Measurements from ENCODE around the gene NPIPB6.

Gene NPIPB6

GRCh38 chr16:28307936-28308335, 55.4 kb downstream of the NPIPB6 start:
- Histone ChIP-seq H3K4me2 (ENCODE audit: low read depth, low read length) (no peak overlapping the region), H3K4me1 (ENCODE audit: low read length) (no peaks in the 10 kb centered on the region), H3K79me2 (ENCODE audit: low read length) (no peaks in the 10 kb centered on the region), H3K9me2 (replicated peaks; ENCODE audit: insufficient read depth, low read length) (no peaks in the 10 kb centered on the region), H4K20me1 (ENCODE audit: insufficient read depth, low read length) (no peaks in the 10 kb centered on the region), H3K4me3 (ENCODE audit: low read length) (no peak overlapping the region), H3K27me3 (replicated peaks; ENCODE audit: insufficient read depth, low read length) (peaks cover 66% of the 10 kb centered on the region), H3K9ac (ENCODE audit: low read length) (no peak overlapping the region), H3F3A (ENCODE audit: insufficient read depth, low read length) (no peaks in the 10 kb centered on the region), H3K9me3 (replicated peaks; ENCODE audit: insufficient read depth, low read length) (no peaks in the 10 kb centered on the region), H3K27ac (ENCODE audit: low read length) (no peak overlapping the region), H2AFZ (ENCODE audit: low read length) (no peak overlapping the region), H3K36me3 (replicated peaks; ENCODE audit: insufficient read depth, low read length) (no peaks in the 10 kb centered on the region)
- no peak for DNase-seq
- no peak for TF ChIP-seq EZH2 (optimal IDR thresholded peaks at IDR 0.05; ENCODE audit: low read depth, low read length)
- TF ChIP-seq EZH2phosphoT487 (IDR thresholded peaks at IDR 0.05; ENCODE audit: low read length), result no peak
- TF ChIP-seq CTCF (IDR thresholded peaks at IDR 0.05; ENCODE audit: low read length), result no peak

- Histone ChIP-seq H3K79me2 (ENCODE audit: low read length) (no peaks in the 10 kb centered on the region), H3K27ac (ENCODE audit: low read length) (no peak overlapping the region), H3K9me3 (replicated peaks; ENCODE audit: insufficient read depth, low read length) (no peaks in the 10 kb centered on the region), H3K4me1 (ENCODE audit: low read length) (no peaks in the 10 kb centered on the region), H3K9me2 (replicated peaks; ENCODE audit: insufficient read depth, low read length) (no peaks in the 10 kb centered on the region), H3K4me3 (ENCODE audit: low read length) (no peak overlapping the region), H3K27me3 (replicated peaks; ENCODE audit: insufficient read depth, low read length) (peaks cover 58% of the 10 kb centered on the region), H3F3A (ENCODE audit: insufficient read depth, low read length) (no peaks in the 10 kb centered on the region), H3K36me3 (replicated peaks; ENCODE audit: insufficient read depth, low read length) (no peaks in the 10 kb centered on the region), H3K4me2 (ENCODE audit: low read depth, low read length) (no peak overlapping the region), H3K9ac (ENCODE audit: low read length) (no peak overlapping the region), H4K20me1 (ENCODE audit: insufficient read depth, low read length) (no peaks in the 10 kb centered on the region), H2AFZ (ENCODE audit: low read length) (no peak overlapping the region)
- peak; percentile 40 for DNase-seq
- no peak for TF ChIP-seq EZH2 (optimal IDR thresholded peaks at IDR 0.05; ENCODE audit: low read depth, low read length)
These were observed 59.1 kb downstream of the NPIPB6 start for GRCh38 chr16:28304214-28304613.

- H3K9me2 ChIP-seq (replicated peaks; ENCODE audit: insufficient read depth, low read length), result no peaks in the 10 kb centered on the region
- H3K4me1 ChIP-seq (ENCODE audit: low read length), result no peaks in the 10 kb centered on the region
- H3K27ac ChIP-seq (ENCODE audit: low read length), result no peak overlapping the region
- no peaks in the 10 kb centered on the region for H3K79me2 ChIP-seq (ENCODE audit: low read length)
- H2AFZ ChIP-seq (ENCODE audit: low read length), result no peak overlapping the region
- H3K9ac ChIP-seq (ENCODE audit: low read length), result no peak overlapping the region
- no peaks in the 10 kb centered on the region for H4K20me1 ChIP-seq (ENCODE audit: insufficient read depth, low read length)
- no peak overlapping the region for H3K4me2 ChIP-seq (ENCODE audit: low read depth, low read length)
- H3F3A ChIP-seq (ENCODE audit: insufficient read depth, low read length), result no peaks in the 10 kb centered on the region
- DNase-seq, result no peak
- H3K27me3 ChIP-seq (replicated peaks; ENCODE audit: insufficient read depth, low read length), result peaks cover 49% of the 10 kb centered on the region
- no peaks in the 10 kb centered on the region for H3K9me3 ChIP-seq (replicated peaks; ENCODE audit: insufficient read depth, low read length)
- TF ChIP-seq EZH2 (optimal IDR thresholded peaks at IDR 0.05; ENCODE audit: low read depth, low read length) (no peak), CTCF (IDR thresholded peaks at IDR 0.05; ENCODE audit: low read length) (no peak), EZH2phosphoT487 (IDR thresholded peaks at IDR 0.05; ENCODE audit: low read length) (no peak)
- H3K36me3 ChIP-seq (replicated peaks; ENCODE audit: insufficient read depth, low read length), result no peaks in the 10 kb centered on the region
- no peak overlapping the region for H3K4me3 ChIP-seq (ENCODE audit: low read length)
These were observed 60.2 kb downstream of the NPIPB6 start for GRCh38 chr16:28303132-28303531.

- H3K4me2 ChIP-seq (ENCODE audit: low read depth, low read length), result no peak overlapping the region
- TF ChIP-seq EZH2phosphoT487 (IDR thresholded peaks at IDR 0.05; ENCODE audit: low read length) (no peak), CTCF (IDR thresholded peaks at IDR 0.05; ENCODE audit: low read length) (no peak), EZH2 (optimal IDR thresholded peaks at IDR 0.05; ENCODE audit: low read depth, low read length) (no peak)
- no peak overlapping the region for H3K9ac ChIP-seq (ENCODE audit: low read length)
- no peak overlapping the region for H3K27ac ChIP-seq (ENCODE audit: low read length)
- H3K36me3 ChIP-seq (replicated peaks; ENCODE audit: insufficient read depth, low read length), result no peaks in the 10 kb centered on the region
- no peak overlapping the region for H2AFZ ChIP-seq (ENCODE audit: low read length)
- H3K27me3 ChIP-seq (replicated peaks; ENCODE audit: insufficient read depth, low read length), result peaks cover 36% of the 10 kb centered on the region
- no peak overlapping the region for H3K4me3 ChIP-seq (ENCODE audit: low read length)
- no peaks in the 10 kb centered on the region for H3K9me2 ChIP-seq (replicated peaks; ENCODE audit: insufficient read depth, low read length)
- H4K20me1 ChIP-seq (ENCODE audit: insufficient read depth, low read length), result no peaks in the 10 kb centered on the region
- H3K79me2 ChIP-seq (ENCODE audit: low read length), result no peaks in the 10 kb centered on the region
- H3K9me3 ChIP-seq (replicated peaks; ENCODE audit: insufficient read depth, low read length), result no peaks in the 10 kb centered on the region
- no peaks in the 10 kb centered on the region for H3K4me1 ChIP-seq (ENCODE audit: low read length)
- no peak for DNase-seq
- no peaks in the 10 kb centered on the region for H3F3A ChIP-seq (ENCODE audit: insufficient read depth, low read length)
These were observed 61.7 kb downstream of the NPIPB6 start for GRCh38 chr16:28301620-28302019.
